ENCODE measurements around the gene CPT1A.

Gene CPT1A

DNA sequence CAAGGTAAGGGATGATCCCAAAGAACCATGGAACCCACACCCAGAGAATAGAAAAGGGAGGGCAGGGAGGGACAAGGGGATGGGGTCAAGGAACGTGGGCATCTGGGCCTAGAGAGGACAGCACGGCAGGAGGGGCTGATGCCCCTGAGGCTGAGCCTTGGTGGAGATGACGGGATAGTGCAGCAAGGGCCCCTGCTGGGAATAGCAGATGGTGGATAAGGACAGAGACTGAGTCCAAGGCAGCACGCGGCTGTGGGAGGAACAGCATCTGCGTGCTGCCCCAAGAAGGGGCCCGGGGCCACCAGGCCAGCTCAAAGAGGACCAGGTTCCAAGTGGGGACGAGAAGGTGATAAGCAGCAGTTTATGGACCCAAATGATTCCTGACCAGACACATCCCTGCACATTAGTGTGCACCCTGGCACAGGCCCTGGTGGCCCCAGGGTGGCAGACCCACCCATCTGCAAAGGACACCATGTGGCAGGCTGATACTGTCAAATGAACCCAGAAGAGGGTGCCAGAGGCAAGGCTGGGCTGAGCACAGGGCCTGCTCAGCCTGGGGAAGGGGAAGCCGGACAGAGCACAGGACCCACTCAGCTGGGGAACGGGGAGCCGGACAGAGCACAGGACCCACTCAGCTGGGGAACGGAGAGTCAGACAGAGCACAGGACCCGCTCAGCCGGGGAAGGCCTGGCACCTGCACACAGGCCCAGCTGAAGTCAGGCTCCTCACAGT, 77.6 kb downstream of the CPT1A start:
- no peaks in the 10 kb centered on the region for H3K36me3 ChIP-seq (ENCODE audit: insufficient read depth)
- no peak overlapping the region for H3K4me2 ChIP-seq
- TF ChIP-seq, protein P1, sequence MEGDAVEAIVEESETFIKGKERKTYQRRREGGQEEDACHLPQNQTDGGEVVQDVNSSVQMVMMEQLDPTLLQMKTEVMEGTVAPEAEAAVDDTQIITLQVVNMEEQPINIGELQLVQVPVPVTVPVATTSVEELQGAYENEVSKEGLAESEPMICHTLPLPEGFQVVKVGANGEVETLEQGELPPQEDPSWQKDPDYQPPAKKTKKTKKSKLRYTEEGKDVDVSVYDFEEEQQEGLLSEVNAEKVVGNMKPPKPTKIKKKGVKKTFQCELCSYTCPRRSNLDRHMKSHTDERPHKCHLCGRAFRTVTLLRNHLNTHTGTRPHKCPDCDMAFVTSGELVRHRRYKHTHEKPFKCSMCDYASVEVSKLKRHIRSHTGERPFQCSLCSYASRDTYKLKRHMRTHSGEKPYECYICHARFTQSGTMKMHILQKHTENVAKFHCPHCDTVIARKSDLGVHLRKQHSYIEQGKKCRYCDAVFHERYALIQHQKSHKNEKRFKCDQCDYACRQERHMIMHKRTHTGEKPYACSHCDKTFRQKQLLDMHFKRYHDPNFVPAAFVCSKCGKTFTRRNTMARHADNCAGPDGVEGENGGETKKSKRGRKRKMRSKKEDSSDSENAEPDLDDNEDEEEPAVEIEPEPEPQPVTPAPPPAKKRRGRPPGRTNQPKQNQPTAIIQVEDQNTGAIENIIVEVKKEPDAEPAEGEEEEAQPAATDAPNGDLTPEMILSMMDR (conservative IDR thresholded peaks at IDR 0.05; ENCODE audit: low read depth, low read length), result no peak
- peaks cover 10% of the 10 kb centered on the region for H3K4me1 ChIP-seq (ENCODE audit: low read depth, poor library complexity, severe bottlenecking)
- no peak overlapping the region for H3K9ac ChIP-seq
- H3K4me3 ChIP-seq (IDR thresholded peaks at IDR 0.05; ENCODE audit: insufficient read depth, low read depth, low read length), result no peak overlapping the region
- H2AFZ ChIP-seq (ENCODE audit: low read depth), result no peak overlapping the region
- H4K20me1 ChIP-seq (ENCODE audit: insufficient read depth), result no peaks in the 10 kb centered on the region
- H3K27me3 ChIP-seq (ENCODE audit: insufficient read depth, low read depth), result no peaks in the 10 kb centered on the region
- H3K27ac ChIP-seq, result no peak overlapping the region
- H3K79me2 ChIP-seq (ENCODE audit: insufficient read depth, low read depth), result no peaks in the 10 kb centered on the region

DNA sequence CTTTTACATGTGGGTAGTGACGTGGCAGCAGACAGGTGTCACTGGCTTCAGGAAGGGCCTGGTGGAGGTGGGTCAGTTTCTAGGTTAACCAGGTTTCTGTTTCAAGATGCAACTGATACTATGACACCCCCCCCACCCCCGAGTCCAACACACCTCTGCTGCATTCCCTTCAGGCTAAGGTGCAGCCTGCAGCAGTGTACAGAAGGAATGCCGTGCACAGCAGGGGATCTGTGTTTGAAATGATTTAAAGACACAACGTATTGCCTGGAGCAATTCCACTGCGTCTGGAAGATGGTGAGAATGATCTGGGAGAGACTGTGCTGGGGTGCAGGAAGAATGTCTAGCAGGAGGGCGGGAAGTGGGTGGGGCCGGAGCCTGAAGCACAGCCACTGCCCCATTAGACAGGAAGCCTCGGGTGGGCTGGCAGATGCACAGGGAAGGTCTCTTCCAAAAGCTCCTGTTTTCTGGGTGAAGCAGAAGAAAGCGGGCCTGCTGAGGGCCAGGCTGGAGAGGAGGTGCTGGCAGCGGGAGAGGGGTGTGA, 78.5 kb downstream of the CPT1A start:
- no peak overlapping the region for H3K27ac ChIP-seq
- H3K9ac ChIP-seq, result no peak overlapping the region
- H3K27me3 ChIP-seq (ENCODE audit: insufficient read depth, low read depth), result no peaks in the 10 kb centered on the region
- no peak overlapping the region for H2AFZ ChIP-seq (ENCODE audit: low read depth)
- no peaks in the 10 kb centered on the region for H3K79me2 ChIP-seq (ENCODE audit: insufficient read depth, low read depth)
- H3K4me1 ChIP-seq (ENCODE audit: low read depth, poor library complexity, severe bottlenecking), result peaks cover 10% of the 10 kb centered on the region
- no peaks in the 10 kb centered on the region for H3K36me3 ChIP-seq (ENCODE audit: insufficient read depth)
- TF ChIP-seq, protein P1 (conservative IDR thresholded peaks at IDR 0.05; ENCODE audit: low read depth, low read length), result no peak
- no peak overlapping the region for H3K4me3 ChIP-seq (IDR thresholded peaks at IDR 0.05; ENCODE audit: insufficient read depth, low read depth, low read length)
- H4K20me1 ChIP-seq (ENCODE audit: insufficient read depth), result no peaks in the 10 kb centered on the region
- H3K4me2 ChIP-seq, result no peak overlapping the region; the same call in 1 of the 2 replicates

- Histone ChIP-seq H3K4me1 (ENCODE audit: low read depth, poor library complexity, severe bottlenecking) (peaks cover 10% of the 10 kb centered on the region), H3K4me3 (IDR thresholded peaks at IDR 0.05; ENCODE audit: insufficient read depth, low read depth, low read length) (no peak overlapping the region), H3K27me3 (ENCODE audit: insufficient read depth, low read depth) (no peaks in the 10 kb centered on the region), H3K36me3 (ENCODE audit: insufficient read depth) (no peaks in the 10 kb centered on the region), H3K9ac (no peak overlapping the region), H3K4me2 (no peak overlapping the region), H3K79me2 (ENCODE audit: insufficient read depth, low read depth) (no peaks in the 10 kb centered on the region), H3K27ac (no peak overlapping the region), H2AFZ (ENCODE audit: low read depth) (no peak overlapping the region), H4K20me1 (ENCODE audit: insufficient read depth) (no peaks in the 10 kb centered on the region)
- TF ChIP-seq, protein P1 (conservative IDR thresholded peaks at IDR 0.05; ENCODE audit: low read depth, low read length), result no peak
These were observed 79.2 kb downstream of the CPT1A start for GRCh38 chr11:68762481-68762880.

- H3K27me3 ChIP-seq (ENCODE audit: insufficient read depth, low read depth), result no peaks in the 10 kb centered on the region
- no peak overlapping the region for H3K9ac ChIP-seq
- TF ChIP-seq, protein P1 (conservative IDR thresholded peaks at IDR 0.05; ENCODE audit: low read depth, low read length), result no peak
- H3K27ac ChIP-seq, result no peak overlapping the region
- H3K4me1 ChIP-seq (ENCODE audit: low read depth, poor library complexity, severe bottlenecking), result peaks cover 10% of the 10 kb centered on the region
- H2AFZ ChIP-seq (ENCODE audit: low read depth), result no peak overlapping the region
- no peaks in the 10 kb centered on the region for H3K36me3 ChIP-seq (ENCODE audit: insufficient read depth)
- no peak overlapping the region for H3K4me3 ChIP-seq (IDR thresholded peaks at IDR 0.05; ENCODE audit: insufficient read depth, low read depth, low read length)
- H4K20me1 ChIP-seq (ENCODE audit: insufficient read depth), result no peaks in the 10 kb centered on the region
- H3K4me2 ChIP-seq, result no peak overlapping the region
- H3K79me2 ChIP-seq (ENCODE audit: insufficient read depth, low read depth), result no peaks in the 10 kb centered on the region
These were observed 79.9 kb downstream of the CPT1A start for GRCh38 chr11:68761801-68762200.
